NCI-H345 (cell line): ENCODE data around the gene SEC24C.
A peak's percentile ranks its signal among the peaks of the same experiment; 100 is the strongest.
"Not testable (repeated sequence)": the region's sequence is repeated elsewhere in the genome, so short reads cannot be mapped to it uniquely, and the experiment has no call there.

Experiments
- DNase-seq: peaks from one replicate; lab custom pipeline; 2025; lab: John Stamatoyannopoulos, UW

SEC24C gene

GRCh38 chr10:73772281-73773151 is 28.3 kb downstream of the SEC24C start:
- DNase-seq, result peak; percentile 65

GRCh38 chr10:73773152-73773879 is 29.1 kb downstream of the SEC24C start:
- DNase-seq, result no peak

- DNase-seq, result no peak
Observed at GRCh38 chr10:73774637-73775036, 30.5 kb downstream of the SEC24C start.

GRCh38 chr10:73779018-73779417 is 34.8 kb downstream of the SEC24C start:
- no peak for DNase-seq

- no peak for DNase-seq
Observed at GRCh38 chr10:73779539-73780197, 35.5 kb downstream of the SEC24C start.

GRCh38 chr10:73780301-73780700 is 36.1 kb downstream of the SEC24C start:
- no peak for DNase-seq

- no peak for DNase-seq
Observed at GRCh38 chr10:73780966-73781365, 36.8 kb downstream of the SEC24C start.

GRCh38 chr10:73781548-73781878 is 37.3 kb downstream of the SEC24C start:
- DNase-seq, result no peak

- peak; percentile 77 for DNase-seq
Observed at GRCh38 chr10:73781879-73782748, 37.9 kb downstream of the SEC24C start, which contains the start of gene CHCHD1. TSS of gene CHCHD1 (plus strand) at chr10:73782048. CDS start at chr10:73782076, 28 bp downstream.

- no peak for DNase-seq
Observed at GRCh38 chr10:73782749-73783085, 38.5 kb downstream of the SEC24C start.

- DNase-seq, result peak; percentile 90
Observed at GRCh38 chr10:73785211-73785720, 41.1 kb downstream of the SEC24C start, which contains the start of gene ZSWIM8. TSS of gene ZSWIM8 (plus strand) at chr10:73785606. CDS start at chr10:73785879, 273 bp downstream.

- DNase-seq, result no peak
Observed at GRCh38 chr10:73785721-73786511, 41.7 kb downstream of the SEC24C start.

GRCh38 chr10:73786512-73786885 is 42.3 kb downstream of the SEC24C start:
- no peak for DNase-seq

GRCh38 chr10:73787031-73787800 is 43.0 kb downstream of the SEC24C start:
- DNase-seq, result not testable (repeated sequence)

- DNase-seq, result no peak
Observed at GRCh38 chr10:73788864-73789658, 44.9 kb downstream of the SEC24C start.

- DNase-seq, result no peak
Observed at GRCh38 chr10:73789659-73790055, 45.5 kb downstream of the SEC24C start.

GRCh38 chr10:73790886-73791625 is 46.9 kb downstream of the SEC24C start:
- no peak for DNase-seq

GRCh38 chr10:73791871-73792400 is 47.8 kb downstream of the SEC24C start:
- DNase-seq, result no peak
